Fibroblast of lung (primary cell): Measurements from ENCODE around the gene DDX31.

ENCODE experiments used
- CTCF ChIP-seq, 2 donors: IDR thresholded peaks in 1 of 2; conservative IDR thresholded peaks in 1 of 2; 1 replicate in 1 of 2; 2 replicates in 1 of 2; pipeline ENCODE4 v1.5.1; 2011 to 2012; ENCODE audit warnings: low read length in 2 of 2, control low read depth in 1 of 2, inconsistent platforms in 1 of 2, low read depth in 1 of 2, mild to moderate bottlenecking in 1 of 2
- EZH2 ChIP-seq: IDR thresholded peaks from 2 replicates; pipeline ENCODE4 v1.5.1; 2012; ENCODE audit warnings: low read length, control low read depth, mild to moderate bottlenecking; ENCODE audit errors: missing control alignments

GRCh38 chr9:132610661-132611060 lies 59.1 kb downstream of the DDX31 start:
- TF ChIP-seq CTCF (conservative IDR thresholded peaks at IDR 0.05 in 1 of 2, IDR thresholded peaks at IDR 0.05 in 1 of 2; ENCODE audit: low read depth in 1 of 2, low read length in 2 of 2) (no peak), EZH2 (no peak)
